ENCODE data around the gene SKAP1.

Gene SKAP1

GRCh38 chr17:48442819-48443218 lies 12.8 kb upstream of the SKAP1 start:
- Histone ChIP-seq H3K36me3 (ENCODE audit: low read length) (no peaks in the 10 kb centered on the region), H3K4me3 (ENCODE audit: insufficient read depth, low read length, poor library complexity, severe bottlenecking) (no peak overlapping the region), H3K27me3 (ENCODE audit: low read length) (no peaks in the 10 kb centered on the region), H3K9me2 (replicated peaks; ENCODE audit: insufficient read depth, low read length) (no peaks in the 10 kb centered on the region), H3K9ac (ENCODE audit: low read length) (no peak overlapping the region), H2AFZ (ENCODE audit: low read depth, low read length, severe bottlenecking) (no peak overlapping the region), H3K4me2 (ENCODE audit: low read depth, low read length, poor library complexity, severe bottlenecking) (no peak overlapping the region), H3K9me3 (ENCODE audit: insufficient read depth, low read length) (no peaks in the 10 kb centered on the region), H4K20me1 (ENCODE audit: low read depth, low read length) (no peaks in the 10 kb centered on the region), H3F3A (ENCODE audit: insufficient read depth) (no peaks in the 10 kb centered on the region), H3K27ac (ENCODE audit: low read depth, low read length) (no peak overlapping the region), H3K79me2 (ENCODE audit: insufficient read depth, low read length) (no peaks in the 10 kb centered on the region)
- TF ChIP-seq EZH2phosphoT487 (conservative IDR thresholded peaks at IDR 0.05; ENCODE audit: low read length) (no peak), CTCF (IDR thresholded peaks at IDR 0.05; ENCODE audit: insufficient read depth, low read length, poor library complexity, severe bottlenecking) (no peak)

- H3K9me3 ChIP-seq (ENCODE audit: insufficient read depth, low read length) = no peaks in the 10 kb centered on the region
- no peak overlapping the region for H3K9ac ChIP-seq (ENCODE audit: low read length)
- TF ChIP-seq EZH2phosphoT487 (conservative IDR thresholded peaks at IDR 0.05; ENCODE audit: low read length) (no peak), CTCF (IDR thresholded peaks at IDR 0.05; ENCODE audit: insufficient read depth, low read length, poor library complexity, severe bottlenecking) (no peak)
- H3K9me2 ChIP-seq (replicated peaks; ENCODE audit: insufficient read depth, low read length) = no peaks in the 10 kb centered on the region
- H3K79me2 ChIP-seq (ENCODE audit: insufficient read depth, low read length) = no peaks in the 10 kb centered on the region
- no peak overlapping the region for H2AFZ ChIP-seq (ENCODE audit: low read depth, low read length, severe bottlenecking)
- no peak overlapping the region for H3K4me3 ChIP-seq (ENCODE audit: insufficient read depth, low read length, poor library complexity, severe bottlenecking)
- no peaks in the 10 kb centered on the region for H4K20me1 ChIP-seq (ENCODE audit: low read depth, low read length)
- H3K4me2 ChIP-seq (ENCODE audit: low read depth, low read length, poor library complexity, severe bottlenecking) = peak overlapping the region; percentile 43
- H3F3A ChIP-seq (ENCODE audit: insufficient read depth) = no peaks in the 10 kb centered on the region
- H3K27ac ChIP-seq (ENCODE audit: low read depth, low read length) = peak overlapping the region; percentile 31; the same call in 1 of the 2 replicates
- H3K27me3 ChIP-seq (ENCODE audit: low read length) = no peaks in the 10 kb centered on the region
- H3K36me3 ChIP-seq (ENCODE audit: low read length) = no peaks in the 10 kb centered on the region
These were observed 11.8 kb upstream of the SKAP1 start for GRCh38 chr17:48441862-48442261.

- H3K9me3 ChIP-seq (ENCODE audit: insufficient read depth, low read length) = no peaks in the 10 kb centered on the region
- H3K4me3 ChIP-seq (ENCODE audit: insufficient read depth, low read length, poor library complexity, severe bottlenecking) = peak overlapping the region; percentile 1
- no peak overlapping the region for H2AFZ ChIP-seq (ENCODE audit: low read depth, low read length, severe bottlenecking)
- H3K36me3 ChIP-seq (ENCODE audit: low read length) = no peaks in the 10 kb centered on the region
- no peaks in the 10 kb centered on the region for H3K27me3 ChIP-seq (ENCODE audit: low read length)
- H3K4me2 ChIP-seq (ENCODE audit: low read depth, low read length, poor library complexity, severe bottlenecking) = peak overlapping the region; percentile 43
- H3K9ac ChIP-seq (ENCODE audit: low read length) = no peak overlapping the region
- no peaks in the 10 kb centered on the region for H4K20me1 ChIP-seq (ENCODE audit: low read depth, low read length)
- no peaks in the 10 kb centered on the region for H3K9me2 ChIP-seq (replicated peaks; ENCODE audit: insufficient read depth, low read length)
- no peaks in the 10 kb centered on the region for H3F3A ChIP-seq (ENCODE audit: insufficient read depth)
- TF ChIP-seq EZH2phosphoT487 (conservative IDR thresholded peaks at IDR 0.05; ENCODE audit: low read length) (no peak), CTCF (IDR thresholded peaks at IDR 0.05; ENCODE audit: insufficient read depth, low read length, poor library complexity, severe bottlenecking) (no peak)
- no peaks in the 10 kb centered on the region for H3K79me2 ChIP-seq (ENCODE audit: insufficient read depth, low read length)
- H3K27ac ChIP-seq (ENCODE audit: low read depth, low read length) = peak overlapping the region; percentile 31
These were observed 11.3 kb upstream of the SKAP1 start for GRCh38 chr17:48441231-48441711.

Measured in SU-DHL-6 (cell line).